ENCODE results near the gene TEX261. TPM values are rescaled to one million over a fixed set of nuclear protein-coding genes. Genes with fewer than 3 reads are reported as not detected.

TEX261 gene
- total and polyA plus RNA-seq, 7 experiments from 2014 or later = 33.2 to 66.3 (median 44.4) TPM

DNA sequence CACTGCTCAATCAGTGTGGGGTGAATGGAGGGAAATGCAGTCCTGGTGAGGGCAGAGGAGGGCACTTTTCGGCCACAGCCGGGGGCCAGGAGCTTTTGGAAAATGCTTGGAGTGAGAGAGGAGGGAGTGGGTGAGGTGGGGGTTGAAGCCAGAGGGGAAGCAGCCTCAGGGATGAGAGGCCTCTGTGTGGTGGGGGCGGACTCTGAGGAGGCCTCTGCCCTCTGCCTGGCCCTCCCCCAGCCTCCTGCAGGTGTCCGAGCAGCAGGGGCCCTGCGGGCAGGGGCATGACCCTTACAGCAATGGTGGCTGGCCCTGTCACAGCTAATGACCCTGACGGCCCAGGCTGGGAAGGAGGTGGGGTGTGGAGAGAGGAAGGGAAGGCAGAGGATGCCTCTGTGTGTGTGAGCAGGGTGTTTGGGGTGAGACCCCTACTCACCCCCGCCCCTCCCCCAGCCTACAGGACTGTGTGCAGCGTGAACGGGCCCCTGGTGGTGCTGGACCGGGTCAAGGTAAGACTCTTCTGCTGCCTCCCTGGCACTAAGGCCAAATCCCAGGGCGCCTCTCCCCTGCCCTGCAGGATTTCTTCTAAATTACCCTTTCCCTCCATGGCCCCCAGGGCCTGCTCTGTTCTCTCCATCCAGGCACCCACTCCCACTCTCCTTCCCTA, 51.3 kb downstream of the TEX261 start:
- CTCF ChIA-PET = interaction anchor here (0.5 to 1.6 kb wide), 4 partner anchors 10 to 634 kb away, joined by 3 to 6 read pairs (median 3); partner anchors contain the start of gene FIGLA
- Histone ChIP-seq H3K36me3 (ENCODE audit: control insufficient read depth in 2 of 3, insufficient read depth in 3 of 3, low read length in 3 of 3) (no peaks in the 10 kb centered on the region), H3K27me3 (ENCODE audit: control insufficient read depth in 2 of 2, insufficient read depth in 2 of 2, low read length in 2 of 2) (no peaks in the 10 kb centered on the region), H3K27ac (ENCODE audit: low read depth, low read length) (no peak overlapping the region), H3K4me3 (ENCODE audit: low read length) (no peak overlapping the region), H3K9me3 (ENCODE audit: control insufficient read depth in 2 of 3, low read length in 3 of 3) (no peaks in the 10 kb centered on the region), H3K4me1 (ENCODE audit: control insufficient read depth in 2 of 2, insufficient read depth in 2 of 2, low read length in 2 of 2) (peaks cover 0 to 4% of the 10 kb centered on the region in 2 donors)
- Mint-ChIP-seq H3K27me3 (peaks cover 10 to 29% (median 16%) of the 10 kb centered on the region in 5 donors), H3K36me3 (no peaks in the 10 kb centered on the region), H3K27ac (no peak overlapping the region), H3K9me3 (no peaks in the 10 kb centered on the region), H3K4me1 (peaks cover 7 to 16% (median 11%) of the 10 kb centered on the region in 7 donors), H3K4me3 (no peak overlapping the region)
- POLR2A ChIA-PET = no interaction called here
- DNase-seq = no peak
- no peak for ATAC-seq
- intact Hi-C loops (cut with micrococcal nuclease) = loop anchor here in 1 of 2 donors (10.0 kb wide), 1 partner anchor 289 kb away; no protein-coding TSS in a partner anchor

DNA sequence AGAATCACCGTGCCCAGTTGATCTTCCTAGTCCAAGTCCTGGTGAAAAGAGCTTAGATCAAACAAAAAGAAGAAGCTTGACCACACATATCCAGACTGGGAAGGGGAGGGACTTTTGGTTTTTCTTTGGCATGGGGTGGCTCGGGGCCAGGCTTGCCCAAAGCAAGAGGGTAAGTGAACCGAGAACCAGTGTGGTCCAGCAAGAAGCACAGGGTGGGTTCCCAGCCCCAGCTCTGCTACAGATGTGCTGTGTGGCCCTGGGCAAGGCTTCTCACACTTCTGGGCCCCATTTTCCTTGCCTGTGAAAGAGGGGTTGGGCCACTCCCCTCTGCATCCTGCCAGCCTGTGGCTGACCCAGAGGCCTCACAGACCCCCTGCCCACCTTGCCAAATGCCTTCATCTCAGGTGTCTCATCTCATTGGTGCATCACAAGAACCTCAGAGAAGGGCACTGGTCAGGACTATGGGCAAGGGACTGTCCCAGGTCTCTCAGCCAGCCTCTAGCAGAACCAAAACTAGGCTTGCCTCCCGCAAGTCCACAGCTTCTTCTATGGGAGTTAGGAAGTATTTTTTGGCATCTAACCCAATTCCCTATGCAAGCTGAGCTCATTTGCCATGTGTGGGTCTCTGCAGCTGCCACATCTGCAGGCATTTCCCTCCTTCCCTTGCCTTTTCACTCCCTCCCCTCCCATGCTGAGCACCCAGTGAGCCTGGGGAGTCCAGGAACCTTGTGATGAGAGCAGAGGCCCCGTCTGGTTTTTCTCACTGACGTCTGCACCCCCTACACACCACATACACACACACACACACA, 52.1 kb downstream of the TEX261 start:
- Mint-ChIP-seq H3K36me3 (no peaks in the 10 kb centered on the region), H3K27ac (no peak overlapping the region), H3K4me3 (no peak overlapping the region), H3K27me3 (peaks cover 8 to 22% (median 11%) of the 10 kb centered on the region in 5 donors), H3K4me1 (peaks cover 0 to 8% (median 5%) of the 10 kb centered on the region in 7 donors), H3K9me3 (no peaks in the 10 kb centered on the region)
- Histone ChIP-seq H3K4me1 (ENCODE audit: control insufficient read depth in 2 of 2, insufficient read depth in 2 of 2, low read length in 2 of 2) (no peaks in the 10 kb centered on the region), H3K27ac (ENCODE audit: low read depth, low read length) (no peak overlapping the region), H3K36me3 (ENCODE audit: control insufficient read depth in 2 of 3, insufficient read depth in 3 of 3, low read length in 3 of 3) (no peaks in the 10 kb centered on the region), H3K9me3 (ENCODE audit: control insufficient read depth in 2 of 3, low read length in 3 of 3) (no peaks in the 10 kb centered on the region), H3K27me3 (ENCODE audit: control insufficient read depth in 2 of 2, insufficient read depth in 2 of 2, low read length in 2 of 2) (no peaks in the 10 kb centered on the region), H3K4me3 (ENCODE audit: low read length) (no peak overlapping the region)
- ATAC-seq (no peak), DNase-seq (no peak)
- POLR2A ChIA-PET = interaction anchor here (0.7 kb wide), 1 partner anchor 23 kb away, joined by 3 read pairs; no protein-coding TSS in a partner anchor
- intact Hi-C loops (cut with micrococcal nuclease) = loop anchor here in 1 of 2 donors (10.0 kb wide), 1 partner anchor 288 kb away; no protein-coding TSS in a partner anchor
- CTCF ChIA-PET = interaction anchor here (0.6 to 1.6 kb wide), 4 partner anchors 11 to 614 kb away, joined by 3 to 6 read pairs (median 4); partner anchors contain the start of gene FIGLA

DNA sequence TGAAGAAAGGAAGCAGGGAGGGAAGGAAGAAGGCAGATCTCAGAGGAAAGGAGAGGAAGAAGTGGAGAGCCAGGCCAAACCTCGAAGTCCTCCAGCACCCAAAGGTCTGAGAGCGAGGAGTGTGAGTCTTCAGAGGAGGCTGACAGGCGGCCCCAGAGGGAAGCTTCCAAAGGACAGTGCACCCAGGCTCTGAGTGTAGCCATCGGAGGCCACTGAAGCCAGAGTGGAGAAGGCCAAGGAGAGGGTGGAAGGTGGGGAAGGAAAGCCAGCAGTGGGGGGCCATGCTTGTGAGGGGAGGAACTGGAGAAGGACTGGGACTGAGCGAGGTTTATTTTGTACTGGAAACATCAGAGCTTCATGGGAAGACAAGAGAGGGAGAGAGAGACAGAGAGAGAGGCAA, 53.0 kb downstream of the TEX261 start:
- ChIA-PET POLR2A (interaction anchor here (0.7 kb wide), 1 partner anchor 22 kb away, joined by 3 read pairs; no protein-coding TSS in a partner anchor), CTCF (no interaction called here)
- Mint-ChIP-seq H3K36me3 (no peaks in the 10 kb centered on the region), H3K27ac (no peak overlapping the region), H3K27me3 (peaks cover 5 to 18% (median 11%) of the 10 kb centered on the region in 5 donors), H3K9me3 (no peaks in the 10 kb centered on the region), H3K4me1 (peaks cover 0 to 1% (median under 1%) of the 10 kb centered on the region in 7 donors), H3K4me3 (no peak overlapping the region)
- DNase-seq (no peak), ATAC-seq (no peak)
- no peak overlapping the region for H3K27ac ChIP-seq (ENCODE audit: low read depth, low read length)
- intact Hi-C loops (cut with micrococcal nuclease) = loop anchor here in 1 of 2 donors (10.0 kb wide), 1 partner anchor 287 kb away; no protein-coding TSS in a partner anchor
- no peaks in the 10 kb centered on the region for H3K4me1 ChIP-seq (ENCODE audit: control insufficient read depth in 2 of 2, insufficient read depth in 2 of 2, low read length in 2 of 2)
- H3K36me3 ChIP-seq (ENCODE audit: control insufficient read depth in 2 of 3, insufficient read depth in 3 of 3, low read length in 3 of 3) = no peaks in the 10 kb centered on the region
- H3K9me3 ChIP-seq (ENCODE audit: control insufficient read depth in 2 of 3, low read length in 3 of 3) = no peaks in the 10 kb centered on the region
- H3K4me3 ChIP-seq (ENCODE audit: low read length) = no peak overlapping the region
- no peaks in the 10 kb centered on the region for H3K27me3 ChIP-seq (ENCODE audit: control insufficient read depth in 2 of 2, insufficient read depth in 2 of 2, low read length in 2 of 2)

DNA sequence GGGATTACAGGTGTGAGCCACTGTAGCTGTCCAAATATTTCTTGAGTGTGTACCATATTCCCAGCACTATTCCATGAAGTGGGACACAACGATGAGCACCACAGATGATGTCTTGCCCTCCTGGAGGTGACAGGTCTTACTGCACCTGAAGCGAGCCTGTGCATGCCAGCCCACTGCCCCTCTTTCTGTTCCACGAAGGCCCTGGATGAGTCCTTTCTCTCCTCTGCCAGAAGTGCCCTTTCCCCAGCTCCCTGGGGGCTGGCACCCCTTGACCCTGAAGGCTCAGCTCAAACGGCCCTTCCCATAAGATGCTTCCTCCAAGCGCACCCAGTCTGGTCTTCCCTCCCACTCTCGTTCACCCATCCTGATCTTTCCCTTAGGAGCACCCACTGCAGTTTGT, 53.5 kb downstream of the TEX261 start:
- Histone ChIP-seq H3K4me1 (ENCODE audit: control insufficient read depth in 2 of 2, insufficient read depth in 2 of 2, low read length in 2 of 2) (no peaks in the 10 kb centered on the region), H3K27me3 (ENCODE audit: control insufficient read depth in 2 of 2, insufficient read depth in 2 of 2, low read length in 2 of 2) (no peaks in the 10 kb centered on the region), H3K4me3 (ENCODE audit: low read length) (no peak overlapping the region), H3K36me3 (ENCODE audit: control insufficient read depth in 2 of 3, insufficient read depth in 3 of 3, low read length in 3 of 3) (no peaks in the 10 kb centered on the region), H3K9me3 (ENCODE audit: control insufficient read depth in 2 of 3, low read length in 3 of 3) (no peaks in the 10 kb centered on the region), H3K27ac (ENCODE audit: low read depth, low read length) (no peak overlapping the region)
- H3K4me3 Mint-ChIP-seq = no peak overlapping the region
- no peak for DNase-seq
- POLR2A ChIA-PET = no interaction called here
- no peaks in the 10 kb centered on the region for H3K9me3 Mint-ChIP-seq
- H3K27ac Mint-ChIP-seq = no peak overlapping the region
- H3K4me1 Mint-ChIP-seq = no peaks in the 10 kb centered on the region
- ATAC-seq = no peak
- no peaks in the 10 kb centered on the region for H3K36me3 Mint-ChIP-seq
- H3K27me3 Mint-ChIP-seq = peaks cover 4 to 17% (median 11%) of the 10 kb centered on the region in 5 donors
- CTCF ChIA-PET = interaction anchor here (0.7 kb wide), 1 partner anchor 23 kb away, joined by 7 read pairs; no protein-coding TSS in a partner anchor
- intact Hi-C loops (cut with micrococcal nuclease) = loop anchor here in 1 of 2 donors (10.0 kb wide), 1 partner anchor 286 kb away; no protein-coding TSS in a partner anchor

DNA sequence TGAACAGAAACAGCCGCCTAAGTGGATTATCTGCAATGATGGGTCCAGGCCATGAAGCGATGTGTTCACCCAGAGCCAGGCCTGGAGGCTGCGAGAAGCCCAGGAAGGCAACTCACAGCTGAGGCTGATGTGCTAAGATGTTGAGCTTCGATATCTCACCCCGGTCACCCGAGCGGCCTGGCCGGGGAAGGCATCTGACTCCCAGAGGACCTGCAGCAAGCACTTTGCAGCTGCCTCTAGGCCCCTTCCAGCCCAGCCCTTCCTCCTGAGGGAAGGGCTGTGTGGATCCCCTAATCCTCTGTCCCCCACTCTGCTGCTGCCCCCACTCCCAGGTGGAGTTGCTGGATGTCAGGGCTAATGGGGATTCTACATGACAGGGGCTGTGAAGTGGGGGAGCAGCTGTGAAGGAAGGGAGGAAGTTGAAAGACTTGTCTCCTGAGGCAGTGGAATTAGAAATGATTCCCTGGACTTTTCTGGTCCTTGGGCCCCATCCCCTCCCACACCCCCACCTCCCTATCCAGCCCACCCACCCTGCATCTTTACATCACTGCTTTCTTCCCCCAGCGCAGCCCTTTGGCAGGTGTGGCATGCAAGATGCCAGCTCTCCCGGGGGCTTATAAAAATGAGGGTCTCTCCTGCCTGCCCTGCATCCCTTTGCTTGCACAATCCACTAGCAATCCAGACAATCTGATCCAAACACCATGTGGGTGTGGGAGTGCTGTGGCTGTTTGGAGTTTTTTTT, 54.7 kb downstream of the TEX261 start:
- intact Hi-C loops (cut with micrococcal nuclease) = loop anchor here in 1 of 2 donors (10.0 kb wide), 1 partner anchor 285 kb away; no protein-coding TSS in a partner anchor

More for the DNA sequence above, 54.7 kb downstream of the TEX261 start:
- H3K4me1 Mint-ChIP-seq = no peaks in the 10 kb centered on the region
- ChIA-PET POLR2A (no interaction called here), CTCF (no interaction called here)
- Histone ChIP-seq H3K27me3 (ENCODE audit: control insufficient read depth in 2 of 2, insufficient read depth in 2 of 2, low read length in 2 of 2) (no peaks in the 10 kb centered on the region), H3K4me3 (ENCODE audit: low read length) (no peak overlapping the region), H3K4me1 (ENCODE audit: control insufficient read depth in 2 of 2, insufficient read depth in 2 of 2, low read length in 2 of 2) (no peaks in the 10 kb centered on the region), H3K9me3 (ENCODE audit: control insufficient read depth in 2 of 3, low read length in 3 of 3) (no peaks in the 10 kb centered on the region), H3K36me3 (ENCODE audit: control insufficient read depth in 2 of 3, insufficient read depth in 3 of 3, low read length in 3 of 3) (no peaks in the 10 kb centered on the region), H3K27ac (ENCODE audit: low read depth, low read length) (no peak overlapping the region)
- H3K9me3 Mint-ChIP-seq = no peaks in the 10 kb centered on the region
- H3K36me3 Mint-ChIP-seq = no peaks in the 10 kb centered on the region
- H3K4me3 Mint-ChIP-seq = no peak overlapping the region
- no peak overlapping the region for H3K27ac Mint-ChIP-seq
- DNase-seq (no peak), ATAC-seq (no peak)
- peaks cover 8 to 16% (median 13%) of the 10 kb centered on the region in 5 donors for H3K27me3 Mint-ChIP-seq
